ENCODE data around the gene PITX3.

Gene PITX3

DNA sequence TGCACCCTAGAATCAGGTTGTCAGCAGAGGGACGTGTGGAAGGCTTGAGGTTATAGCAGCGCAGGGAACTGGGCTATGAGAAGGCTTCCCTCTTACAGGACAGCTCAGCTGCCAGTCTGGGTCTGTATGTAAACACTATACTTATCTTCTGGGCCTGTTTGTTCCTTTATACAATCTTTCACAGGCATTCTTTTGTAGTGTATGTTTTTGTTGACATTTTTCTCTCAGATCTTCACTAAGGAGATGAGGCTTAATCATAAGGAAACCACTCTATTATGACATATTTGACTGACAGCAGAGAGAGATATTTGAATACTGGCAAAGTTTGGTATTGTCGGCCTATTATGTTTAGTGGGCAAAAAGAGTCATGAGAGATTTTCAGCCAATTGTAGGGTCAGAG, 4.9 kb upstream of the PITX3 start:
- TF ChIP-seq, protein P1, sequence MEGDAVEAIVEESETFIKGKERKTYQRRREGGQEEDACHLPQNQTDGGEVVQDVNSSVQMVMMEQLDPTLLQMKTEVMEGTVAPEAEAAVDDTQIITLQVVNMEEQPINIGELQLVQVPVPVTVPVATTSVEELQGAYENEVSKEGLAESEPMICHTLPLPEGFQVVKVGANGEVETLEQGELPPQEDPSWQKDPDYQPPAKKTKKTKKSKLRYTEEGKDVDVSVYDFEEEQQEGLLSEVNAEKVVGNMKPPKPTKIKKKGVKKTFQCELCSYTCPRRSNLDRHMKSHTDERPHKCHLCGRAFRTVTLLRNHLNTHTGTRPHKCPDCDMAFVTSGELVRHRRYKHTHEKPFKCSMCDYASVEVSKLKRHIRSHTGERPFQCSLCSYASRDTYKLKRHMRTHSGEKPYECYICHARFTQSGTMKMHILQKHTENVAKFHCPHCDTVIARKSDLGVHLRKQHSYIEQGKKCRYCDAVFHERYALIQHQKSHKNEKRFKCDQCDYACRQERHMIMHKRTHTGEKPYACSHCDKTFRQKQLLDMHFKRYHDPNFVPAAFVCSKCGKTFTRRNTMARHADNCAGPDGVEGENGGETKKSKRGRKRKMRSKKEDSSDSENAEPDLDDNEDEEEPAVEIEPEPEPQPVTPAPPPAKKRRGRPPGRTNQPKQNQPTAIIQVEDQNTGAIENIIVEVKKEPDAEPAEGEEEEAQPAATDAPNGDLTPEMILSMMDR (IDR thresholded peaks at IDR 0.05; ENCODE audit: insufficient read depth, low read depth, low read length, missing control alignments), result no peak
- peak; percentile 47 for DNase-seq (ENCODE audit: low read depth)

DNA sequence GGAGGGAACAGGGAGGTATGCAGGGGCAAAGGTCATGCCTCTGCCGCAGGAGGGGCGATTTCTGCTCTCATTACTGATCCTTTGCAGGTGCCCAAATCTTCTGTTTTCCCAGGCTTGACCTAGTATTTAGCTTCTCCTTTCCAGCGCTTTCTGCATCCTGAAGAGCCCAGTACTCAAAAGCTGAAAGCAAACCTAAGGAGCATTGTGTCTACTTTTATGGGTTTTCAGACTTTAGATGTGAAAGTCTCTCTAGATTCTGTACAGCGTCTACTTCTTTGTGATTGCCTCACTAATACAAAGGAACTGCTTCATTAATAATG, 4.6 kb upstream of the PITX3 start:
- peak overlapping the region; percentile 95 for H3K4me3 ChIP-seq (ENCODE audit: low read length)
- no peak for DNase-seq (ENCODE audit: low read depth)
- TF ChIP-seq, protein P1 (IDR thresholded peaks at IDR 0.05; ENCODE audit: insufficient read depth, low read depth, low read length, missing control alignments), result no peak

More for the DNA sequence above, 4.9 kb upstream of the PITX3 start:
- H3K4me3 ChIP-seq (ENCODE audit: low read length), result peak overlapping the region; percentile 95

DNA sequence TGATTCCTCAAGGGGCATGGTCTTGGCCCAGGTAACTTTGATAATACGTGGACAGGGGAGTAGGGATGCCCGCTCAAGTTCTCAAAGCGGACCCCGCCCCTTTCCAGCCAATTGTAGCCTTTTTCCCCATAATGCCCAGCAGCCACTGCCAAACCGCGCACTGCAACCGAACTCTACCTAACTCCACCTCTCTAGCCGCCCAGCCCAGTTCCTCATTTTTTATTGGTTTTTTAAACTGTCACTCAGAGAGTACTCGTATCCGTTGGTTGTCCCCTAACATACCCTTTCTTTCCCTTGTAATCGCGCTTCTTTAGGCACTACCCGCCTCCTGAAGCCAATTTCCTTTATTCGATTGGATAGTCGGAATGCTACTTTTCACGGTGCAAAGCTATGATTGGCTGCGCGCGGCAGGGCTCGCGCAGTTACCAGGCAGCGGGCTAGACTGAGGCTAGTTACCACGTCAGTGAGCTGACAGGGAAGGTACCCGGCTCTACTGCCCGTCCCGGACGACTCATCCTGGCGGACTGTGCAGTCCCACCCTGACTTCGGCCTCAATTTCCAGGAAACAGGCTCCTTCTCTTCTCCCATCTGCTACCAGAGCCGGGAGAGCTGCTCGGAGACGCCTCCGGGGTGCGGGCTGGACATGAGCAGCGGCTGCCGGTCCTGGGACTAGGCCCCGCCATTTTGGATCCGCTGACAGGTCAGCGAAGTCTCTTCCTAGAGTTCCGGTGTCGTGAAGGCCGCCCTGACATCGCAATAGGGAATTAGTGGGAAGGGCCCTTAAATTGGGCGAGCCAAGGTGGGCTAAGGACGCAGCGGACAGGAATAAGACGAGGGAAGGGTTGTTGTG, 4.0 kb upstream of the PITX3 start, which contains the start of gene GBF1:
Gene GBF1, plus strand, starts transcription at position 451 of the 850 bp plus-strand sequence. CDS start 13,407 bp downstream, outside the sequence.
- DNase-seq (ENCODE audit: low read depth), result peak; percentile 100
- TF ChIP-seq, protein P1 (IDR thresholded peaks at IDR 0.05; ENCODE audit: insufficient read depth, low read depth, low read length, missing control alignments), result no peak
- peak within 1 kb of the TSS; percentile 95 for H3K4me3 ChIP-seq (ENCODE audit: low read length)

DNA sequence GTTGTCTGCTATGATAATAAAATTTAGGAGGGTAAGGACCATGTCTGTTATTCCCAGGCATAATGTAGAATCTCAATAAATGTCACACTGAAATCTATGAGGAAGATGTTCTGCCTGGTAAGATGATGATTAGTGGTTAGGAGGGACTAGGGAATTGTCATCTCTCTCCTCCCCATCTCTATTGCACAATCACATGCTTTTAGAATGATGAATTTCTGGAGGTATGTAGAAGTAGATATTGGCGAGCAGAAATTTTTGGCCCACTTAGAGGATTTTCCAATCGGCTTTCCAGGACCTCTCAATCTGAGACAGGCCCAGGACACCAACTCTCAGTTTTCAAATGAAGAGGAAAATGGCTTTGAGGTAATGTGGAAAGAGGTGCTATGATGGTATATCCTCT, 2.0 kb upstream of the PITX3 start:
- peak; percentile 89 for DNase-seq (ENCODE audit: low read depth)
- TF ChIP-seq, protein P1 (IDR thresholded peaks at IDR 0.05; ENCODE audit: insufficient read depth, low read depth, low read length, missing control alignments), result no peak
- H3K4me3 ChIP-seq (ENCODE audit: low read length), result no peak overlapping the region

DNA sequence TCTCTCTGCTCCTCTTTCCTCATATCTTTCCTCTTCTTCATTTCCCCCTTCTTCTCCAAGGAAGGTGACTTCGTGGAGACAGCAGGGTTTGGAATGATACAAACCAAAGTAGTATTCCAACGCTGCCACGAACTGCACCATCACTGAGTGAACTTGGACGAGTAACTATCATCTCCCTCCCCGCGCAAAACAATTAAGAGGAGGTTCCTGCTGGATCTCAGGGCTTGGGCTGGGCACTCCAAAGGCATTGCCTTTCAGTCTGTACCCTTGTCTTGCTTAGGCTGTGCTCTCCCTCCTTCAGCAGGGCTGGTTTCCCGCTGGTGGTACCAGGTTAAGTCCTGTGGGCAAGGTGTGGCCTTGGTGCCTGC, 790 bp upstream of the PITX3 start:
- H3K4me3 ChIP-seq (ENCODE audit: low read length), result peak overlapping the region; percentile 59
- no peak for DNase-seq (ENCODE audit: low read depth)
- TF ChIP-seq, protein P1 (IDR thresholded peaks at IDR 0.05; ENCODE audit: insufficient read depth, low read depth, low read length, missing control alignments), result no peak

DNA sequence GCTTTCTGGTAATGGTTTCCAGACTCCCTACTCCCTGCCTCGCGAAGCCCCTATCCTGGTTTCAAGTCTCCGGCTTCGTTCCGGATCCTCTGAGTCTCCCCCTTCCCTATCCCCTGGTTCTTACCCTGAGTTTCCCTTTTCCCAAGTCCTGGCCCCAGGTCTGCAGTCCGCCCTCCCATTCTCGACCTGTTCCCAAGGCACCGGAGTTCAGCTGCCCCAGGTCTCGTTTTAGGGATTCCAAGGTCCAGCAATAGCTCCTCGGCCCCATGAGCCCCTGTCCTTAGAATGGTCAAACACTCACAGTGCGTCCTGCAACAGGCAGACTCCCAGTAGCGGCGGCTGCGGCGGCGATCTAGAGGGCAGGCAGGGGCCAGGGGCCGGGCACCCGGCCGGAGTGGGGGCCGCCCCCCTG, 274 bp downstream of the PITX3 start:
- TF ChIP-seq, protein P1 (IDR thresholded peaks at IDR 0.05; ENCODE audit: insufficient read depth, low read depth, low read length, missing control alignments), result no peak
- DNase-seq (ENCODE audit: low read depth), result no peak
- H3K4me3 ChIP-seq (ENCODE audit: low read length), result peak overlapping the region; percentile 59
